ENCODE results near the gene RNGTT.

DNA sequence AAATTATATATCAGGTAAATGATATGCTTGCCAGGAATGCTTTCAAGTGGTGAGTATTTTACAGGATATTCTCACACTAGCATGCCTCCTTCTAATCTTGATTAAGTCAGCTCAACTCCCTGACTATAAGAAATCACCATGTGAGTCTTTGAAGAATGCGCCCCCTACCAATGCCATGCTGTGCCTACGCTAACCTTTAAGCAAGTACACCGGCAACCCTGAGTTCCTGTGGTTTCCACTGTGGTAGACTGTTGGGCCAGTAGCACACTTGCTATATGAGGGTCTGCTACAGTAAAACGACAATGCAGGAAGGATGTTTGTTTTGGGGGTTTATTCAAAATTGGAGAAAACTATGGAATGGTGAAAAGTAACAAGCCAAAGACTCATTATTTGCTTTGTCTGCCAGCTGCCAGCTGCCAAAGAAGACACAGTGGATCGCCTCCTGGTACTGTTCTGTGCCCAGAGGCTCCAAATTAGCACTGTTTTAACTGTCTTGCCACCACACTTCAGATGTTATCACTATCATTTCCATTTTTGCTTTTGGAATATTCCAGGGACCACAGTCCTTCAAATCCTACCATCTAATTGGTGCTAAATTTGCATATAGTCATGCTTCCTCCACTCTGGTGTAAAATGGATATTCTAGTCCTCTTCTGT is 333.5 kb downstream of the RNGTT start:
- TF ChIP-seq, protein P1, sequence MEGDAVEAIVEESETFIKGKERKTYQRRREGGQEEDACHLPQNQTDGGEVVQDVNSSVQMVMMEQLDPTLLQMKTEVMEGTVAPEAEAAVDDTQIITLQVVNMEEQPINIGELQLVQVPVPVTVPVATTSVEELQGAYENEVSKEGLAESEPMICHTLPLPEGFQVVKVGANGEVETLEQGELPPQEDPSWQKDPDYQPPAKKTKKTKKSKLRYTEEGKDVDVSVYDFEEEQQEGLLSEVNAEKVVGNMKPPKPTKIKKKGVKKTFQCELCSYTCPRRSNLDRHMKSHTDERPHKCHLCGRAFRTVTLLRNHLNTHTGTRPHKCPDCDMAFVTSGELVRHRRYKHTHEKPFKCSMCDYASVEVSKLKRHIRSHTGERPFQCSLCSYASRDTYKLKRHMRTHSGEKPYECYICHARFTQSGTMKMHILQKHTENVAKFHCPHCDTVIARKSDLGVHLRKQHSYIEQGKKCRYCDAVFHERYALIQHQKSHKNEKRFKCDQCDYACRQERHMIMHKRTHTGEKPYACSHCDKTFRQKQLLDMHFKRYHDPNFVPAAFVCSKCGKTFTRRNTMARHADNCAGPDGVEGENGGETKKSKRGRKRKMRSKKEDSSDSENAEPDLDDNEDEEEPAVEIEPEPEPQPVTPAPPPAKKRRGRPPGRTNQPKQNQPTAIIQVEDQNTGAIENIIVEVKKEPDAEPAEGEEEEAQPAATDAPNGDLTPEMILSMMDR (IDR thresholded peaks at IDR 0.05), result no peak
- no peak for TF ChIP-seq POLR2A (IDR thresholded peaks at IDR 0.05)
